T-helper 1 cell treated with Interleukin-12 subunit alpha and Interleukin-12 subunit beta and Interleukin-4 antibody, amounts not matched to agents 30 μg/mL and 1 μg/mL, for 36 hours (primary cell): ENCODE results near the gene SLC39A5.
"Not testable (repeated sequence)": the region's sequence is repeated elsewhere in the genome, so short reads cannot be mapped to it uniquely, and the experiment has no call there.

Experiments
- H3K27ac Mint-ChIP-seq: one replicate; pipeline ENCODE4 v1.8.0; 2021; ENCODE audit warnings: mild to moderate bottlenecking, mixed read lengths
- H3K27me3 Mint-ChIP-seq: one replicate; pipeline ENCODE4 v1.8.0; 2021; ENCODE audit warnings: low read depth, mixed read lengths
- H3K36me3 Mint-ChIP-seq: one replicate; pipeline ENCODE4 v1.8.0; 2021; ENCODE audit warnings: low read depth, mixed read lengths
- H3K4me1 Mint-ChIP-seq: one replicate; pipeline ENCODE4 v1.8.0; 2021; ENCODE audit warnings: low read depth, mixed read lengths
- H3K4me3 Mint-ChIP-seq: one replicate; pipeline ENCODE4 v1.8.0; 2021; ENCODE audit warnings: mild to moderate bottlenecking, moderate library complexity, mixed read lengths
- H3K9me3 Mint-ChIP-seq: one replicate; pipeline ENCODE4 v1.8.0; 2021; ENCODE audit warnings: mixed read lengths

SLC39A5 gene

GRCh38 chr12:56266068-56266692, 36.3 kb downstream of the SLC39A5 start:
- peaks cover 17% of the 10 kb centered on the region for H3K4me1 Mint-ChIP-seq
- peak overlapping the region; percentile 88 for H3K27ac Mint-ChIP-seq
- H3K4me3 Mint-ChIP-seq: peak overlapping the region; percentile 95
- H3K27me3 Mint-ChIP-seq, H3K9me3 Mint-ChIP-seq: not testable (repeated sequence)
- H3K36me3 Mint-ChIP-seq: peaks cover 17% of the 10 kb centered on the region

- Mint-ChIP-seq H3K36me3 (peaks cover 21% of the 10 kb centered on the region), H3K9me3 (no peaks in the 10 kb centered on the region), H3K4me3 (peak within 1 kb of the TSS; percentile 95), H3K27me3 (no peaks in the 10 kb centered on the region), H3K27ac (peak within 1 kb of the TSS; percentile 88), H3K4me1 (peaks cover 17% of the 10 kb centered on the region)
These were observed 37.0 kb downstream of the SLC39A5 start, which contains the start of gene COQ10A for GRCh38 chr12:56266693-56267442. TSS of gene COQ10A (plus strand) at chr12:56266942. CDS start at chr12:56267119, 177 bp downstream.

GRCh38 chr12:56267443-56268071, 37.7 kb downstream of the SLC39A5 start:
- peaks cover 17% of the 10 kb centered on the region for H3K4me1 Mint-ChIP-seq
- peak overlapping the region; percentile 57 for H3K27ac Mint-ChIP-seq
- H3K9me3 Mint-ChIP-seq: no peaks in the 10 kb centered on the region
- peaks cover 22% of the 10 kb centered on the region for H3K36me3 Mint-ChIP-seq
- peak overlapping the region; percentile 70 for H3K4me3 Mint-ChIP-seq
- H3K27me3 Mint-ChIP-seq: no peaks in the 10 kb centered on the region

GRCh38 chr12:56271031-56271430, 41.2 kb downstream of the SLC39A5 start:
- no peaks in the 10 kb centered on the region for H3K9me3 Mint-ChIP-seq
- no peaks in the 10 kb centered on the region for H3K27me3 Mint-ChIP-seq
- H3K36me3 Mint-ChIP-seq: peaks cover 42% of the 10 kb centered on the region
- H3K4me1 Mint-ChIP-seq: peaks cover 13% of the 10 kb centered on the region
- H3K4me3 Mint-ChIP-seq: no peak overlapping the region
- no peak overlapping the region for H3K27ac Mint-ChIP-seq

GRCh38 chr12:56272468-56272867, 42.6 kb downstream of the SLC39A5 start:
- peak overlapping the region; percentile 55 for H3K27ac Mint-ChIP-seq
- H3K4me3 Mint-ChIP-seq, H3K4me1 Mint-ChIP-seq, H3K27me3 Mint-ChIP-seq, H3K9me3 Mint-ChIP-seq: not testable (repeated sequence)
- H3K36me3 Mint-ChIP-seq: peaks cover 44% of the 10 kb centered on the region

GRCh38 chr12:56274299-56274698, 44.4 kb downstream of the SLC39A5 start:
- Mint-ChIP-seq H3K9me3 (no peaks in the 10 kb centered on the region), H3K36me3 (peaks cover 46% of the 10 kb centered on the region), H3K4me1 (no peaks in the 10 kb centered on the region), H3K27ac (no peak overlapping the region), H3K27me3 (no peaks in the 10 kb centered on the region), H3K4me3 (no peak overlapping the region)

- no peak overlapping the region for H3K4me3 Mint-ChIP-seq
- H3K4me1 Mint-ChIP-seq: no peaks in the 10 kb centered on the region
- no peaks in the 10 kb centered on the region for H3K9me3 Mint-ChIP-seq
- no peak overlapping the region for H3K27ac Mint-ChIP-seq
- H3K27me3 Mint-ChIP-seq: no peaks in the 10 kb centered on the region
- H3K36me3 Mint-ChIP-seq: peaks cover 40% of the 10 kb centered on the region
These were observed 49.1 kb downstream of the SLC39A5 start for GRCh38 chr12:56278905-56279304.

- Mint-ChIP-seq H3K36me3 (peaks cover 39% of the 10 kb centered on the region), H3K4me3 (no peak overlapping the region), H3K27ac (no peak overlapping the region), H3K27me3 (no peaks in the 10 kb centered on the region), H3K4me1 (peaks cover 3% of the 10 kb centered on the region), H3K9me3 (no peaks in the 10 kb centered on the region)
These were observed 51.0 kb downstream of the SLC39A5 start for GRCh38 chr12:56280849-56281248.

- no peak overlapping the region for H3K27ac Mint-ChIP-seq
- no peaks in the 10 kb centered on the region for H3K27me3 Mint-ChIP-seq
- H3K36me3 Mint-ChIP-seq: peaks cover 40% of the 10 kb centered on the region
- H3K9me3 Mint-ChIP-seq: no peaks in the 10 kb centered on the region
- peaks cover 5% of the 10 kb centered on the region for H3K4me1 Mint-ChIP-seq
- no peak overlapping the region for H3K4me3 Mint-ChIP-seq
These were observed 52.2 kb downstream of the SLC39A5 start for GRCh38 chr12:56282030-56282429.

- Mint-ChIP-seq H3K4me1 (peaks cover 5% of the 10 kb centered on the region), H3K27ac (no peak overlapping the region), H3K27me3 (no peaks in the 10 kb centered on the region), H3K36me3 (peaks cover 40% of the 10 kb centered on the region), H3K4me3 (no peak overlapping the region), H3K9me3 (no peaks in the 10 kb centered on the region)
These were observed 52.7 kb downstream of the SLC39A5 start for GRCh38 chr12:56282579-56282978.

GRCh38 chr12:56284263-56284662, 54.4 kb downstream of the SLC39A5 start:
- H3K27ac Mint-ChIP-seq, H3K4me3 Mint-ChIP-seq, H3K4me1 Mint-ChIP-seq, H3K27me3 Mint-ChIP-seq, H3K9me3 Mint-ChIP-seq: not testable (repeated sequence)
- peaks cover 35% of the 10 kb centered on the region for H3K36me3 Mint-ChIP-seq

GRCh38 chr12:56286044-56286830, 56.4 kb downstream of the SLC39A5 start:
- peaks cover 35% of the 10 kb centered on the region for H3K36me3 Mint-ChIP-seq
- peaks cover 11% of the 10 kb centered on the region for H3K4me1 Mint-ChIP-seq
- no peak overlapping the region for H3K4me3 Mint-ChIP-seq
- H3K27me3 Mint-ChIP-seq: no peaks in the 10 kb centered on the region
- H3K27ac Mint-ChIP-seq: no peak overlapping the region
- no peaks in the 10 kb centered on the region for H3K9me3 Mint-ChIP-seq
